ENCODE results near the gene TCERG1L. TPM values are rescaled to one million over a fixed set of nuclear protein-coding genes. Genes with fewer than 3 reads are reported as not detected.
A peak's percentile ranks its signal among the peaks of the same experiment; 100 is the strongest.

TCERG1L gene
- total and polyA plus RNA-seq, 9 of the 15 experiments (the other 6 are each of a cell fraction or from before 2014, with no cell fraction given) = not detected

GRCh38 chr10:131088619-131089018 is 222.9 kb downstream of the TCERG1L start (continued):
- TF ChIP-seq E2F8 (IDR thresholded peaks at IDR 0.05; ENCODE audit: low read depth, partially characterized antibody) (peak; percentile 29), PKNOX1 (IDR thresholded peaks at IDR 0.05) (no peak), HINFP (tag; conservative IDR thresholded peaks at IDR 0.05; ENCODE audit: low read depth) (no peak), OTX1 (CRISPR knock-in tag; IDR thresholded peaks at IDR 0.05) (no peak), PRMT5 (CRISPR knock-in tag; IDR thresholded peaks at IDR 0.05) (no peak), JUND (IDR thresholded peaks at IDR 0.05; ENCODE audit: borderline replicate concordance, low read depth, low read length) (peak; percentile 90), JUND (tag; IDR thresholded peaks at IDR 0.05; ENCODE audit: borderline replicate concordance, low read depth, low read length) (peak; percentile 79; the same call in 2 of the 3 replicates), FOXJ2 (tag; IDR thresholded peaks at IDR 0.05) (no peak), CREB1 (IDR thresholded peaks at IDR 0.05) (peak; percentile 73), CREB1 (CRISPR knock-in tag; IDR thresholded peaks at IDR 0.05) (peak; percentile 86), SREBF1 (IDR thresholded peaks at IDR 0.05; ENCODE audit: borderline replicate concordance, low read depth, low read length) (no peak), TEAD1 (CRISPR knock-in tag; IDR thresholded peaks at IDR 0.05) (no peak), GABPB1 (CRISPR knock-in tag; IDR thresholded peaks at IDR 0.05) (peak; percentile 94), ATF7 (IDR thresholded peaks at IDR 0.05) (peak; percentile 95), NCOA6 (IDR thresholded peaks at IDR 0.05) (no peak), ZNF551 (CRISPR knock-in tag; IDR thresholded peaks at IDR 0.05) (no peak), SP1 (CRISPR knock-in tag; IDR thresholded peaks at IDR 0.05) (no peak), ZNF740 (CRISPR knock-in tag; IDR thresholded peaks at IDR 0.05) (no peak), ZNF740 (tag; IDR thresholded peaks at IDR 0.05) (no peak), XRCC5 (IDR thresholded peaks at IDR 0.05; ENCODE audit: low read depth, low read length) (no peak), KDM5B (IDR thresholded peaks at IDR 0.05; ENCODE audit: insufficient replicate concordance, low read depth, low read length) (no peak), PTBP1 (IDR thresholded peaks at IDR 0.05; ENCODE audit: low read depth, low read length) (no peak), TCF7 (IDR thresholded peaks at IDR 0.05; ENCODE audit: borderline replicate concordance) (no peak), HEY1 (CRISPR knock-in tag; IDR thresholded peaks at IDR 0.05; ENCODE audit: borderline replicate concordance) (no peak), TFAM (CRISPR knock-in tag; conservative IDR thresholded peaks at IDR 0.05) (no peak)
